ENCODE data around the gene ZNF384. TPM values are rescaled to one million over a fixed set of nuclear protein-coding genes. Genes with fewer than 3 reads are reported as not detected.

ZNF384 gene
- total and polyA plus RNA-seq, 2 experiments from 2014 or later, result 20.5 to 35.9 TPM

DNA sequence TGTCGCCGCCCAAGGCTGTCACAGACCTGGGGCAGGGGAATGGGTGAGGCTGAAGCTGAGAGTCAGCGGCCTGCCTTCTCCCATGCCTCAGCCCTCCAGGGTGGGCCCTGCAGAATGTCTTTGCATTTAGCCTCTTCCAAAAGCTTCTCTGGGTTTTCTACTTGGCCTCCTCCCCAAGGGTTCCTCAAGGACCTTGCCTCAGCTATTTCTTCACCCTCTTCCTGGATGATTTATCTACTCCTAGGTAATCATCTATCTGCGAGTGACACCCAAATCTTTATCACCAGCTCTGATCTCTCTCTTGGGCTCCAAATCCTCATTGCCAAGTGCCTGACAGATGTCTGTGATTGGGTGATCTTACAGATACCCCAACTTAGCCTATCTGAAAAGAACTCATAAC is 48.7 kb downstream of the ZNF384 start:
- no peak overlapping the region for H3K4me2 ChIP-seq
- H3K4me1 Mint-ChIP-seq, result peaks cover 18% of the 10 kb centered on the region
- H4K20me1 ChIP-seq (replicated peaks; ENCODE audit: insufficient read depth), result no peaks in the 10 kb centered on the region
- H3K9me3 Mint-ChIP-seq, result no peaks in the 10 kb centered on the region
- 0 out of 2 replicates have a peak, but pooled peaks cover 2% of the 10 kb centered on the region for H3F3A ChIP-seq (replicated peaks; ENCODE audit: low read depth)
- H3K4me3 ChIP-seq, result no peak overlapping the region
- ATAC-seq (no peak), DNase-seq (ENCODE audit: low spot score) (no peak)
- H3K36me3 ChIP-seq (ENCODE audit: insufficient read depth), result no peaks in the 10 kb centered on the region
- peaks cover 18% of the 10 kb centered on the region for H3K27me3 Mint-ChIP-seq (ENCODE audit: insufficient read depth, low read depth, poor library complexity)
- no peak overlapping the region for H3K27ac Mint-ChIP-seq
- no peak overlapping the region for H3K27ac ChIP-seq (ENCODE audit: low read depth)
- H3K27me3 ChIP-seq (ENCODE audit: insufficient read depth), result peaks cover 13% of the 10 kb centered on the region; the same call in 1 of the 2 replicates
- H3K9me2 ChIP-seq (ENCODE audit: insufficient read depth), result no peaks in the 10 kb centered on the region
- no peak overlapping the region for H2AFZ ChIP-seq
- H3K4me1 ChIP-seq (ENCODE audit: insufficient read depth), result peaks cover 10% of the 10 kb centered on the region; the same call in 1 of the 2 replicates
- no peak overlapping the region for H3K4me3 Mint-ChIP-seq
- TF ChIP-seq ZNF331 (CRISPR knock-in tag; IDR thresholded peaks at IDR 0.05; ENCODE audit: low read depth) (no peak), NANOG (IDR thresholded peaks at IDR 0.05; ENCODE audit: borderline replicate concordance) (no peak), STAT1 (IDR thresholded peaks at IDR 0.05; ENCODE audit: unreplicated experiment) (no peak), CTCF (conservative IDR thresholded peaks at IDR 0.05; ENCODE audit: low read depth in 2 of 2) (no peak), REST (IDR thresholded peaks at IDR 0.05; ENCODE audit: unreplicated experiment) (no peak), EZH2phosphoT487 (IDR thresholded peaks at IDR 0.05; ENCODE audit: unreplicated experiment) (no peak), ETS1 (IDR thresholded peaks at IDR 0.05) (no peak), JUNB (IDR thresholded peaks at IDR 0.05; ENCODE audit: unreplicated experiment) (no peak)
- no peaks in the 10 kb centered on the region for H3K79me2 ChIP-seq (replicated peaks; ENCODE audit: insufficient read depth)
- H3K36me3 Mint-ChIP-seq (ENCODE audit: low read depth), result no peaks in the 10 kb centered on the region; the same call in 2 of the 3 replicates

All from GM23338 (cell line).